SU-DHL-6 (cell line): ENCODE measurements around the gene ZNF785.

Source experiments
- EZH2phosphoT487 ChIP-seq: fragments of 200-600 bp; sonication (generic), shearing (Covaris generic); conservative IDR thresholded peaks from 2 replicates; pipeline ENCODE4 v1.6.1; 2018; ENCODE audit warnings: mild to moderate bottlenecking, antibody characterized with exemption, low read length, moderate library complexity, mixed read lengths
- TF ChIP-seq, protein P1 (sequence below): fragments of 200-600 bp; sonication (generic); IDR thresholded peaks from one replicate; pipeline ENCODE4 v1.5.1; 2017; ENCODE audit warnings: antibody characterized with exemption, mild to moderate bottlenecking, low read length, moderate library complexity; ENCODE audit not compliant: insufficient read depth, poor library complexity, severe bottlenecking

DNA sequence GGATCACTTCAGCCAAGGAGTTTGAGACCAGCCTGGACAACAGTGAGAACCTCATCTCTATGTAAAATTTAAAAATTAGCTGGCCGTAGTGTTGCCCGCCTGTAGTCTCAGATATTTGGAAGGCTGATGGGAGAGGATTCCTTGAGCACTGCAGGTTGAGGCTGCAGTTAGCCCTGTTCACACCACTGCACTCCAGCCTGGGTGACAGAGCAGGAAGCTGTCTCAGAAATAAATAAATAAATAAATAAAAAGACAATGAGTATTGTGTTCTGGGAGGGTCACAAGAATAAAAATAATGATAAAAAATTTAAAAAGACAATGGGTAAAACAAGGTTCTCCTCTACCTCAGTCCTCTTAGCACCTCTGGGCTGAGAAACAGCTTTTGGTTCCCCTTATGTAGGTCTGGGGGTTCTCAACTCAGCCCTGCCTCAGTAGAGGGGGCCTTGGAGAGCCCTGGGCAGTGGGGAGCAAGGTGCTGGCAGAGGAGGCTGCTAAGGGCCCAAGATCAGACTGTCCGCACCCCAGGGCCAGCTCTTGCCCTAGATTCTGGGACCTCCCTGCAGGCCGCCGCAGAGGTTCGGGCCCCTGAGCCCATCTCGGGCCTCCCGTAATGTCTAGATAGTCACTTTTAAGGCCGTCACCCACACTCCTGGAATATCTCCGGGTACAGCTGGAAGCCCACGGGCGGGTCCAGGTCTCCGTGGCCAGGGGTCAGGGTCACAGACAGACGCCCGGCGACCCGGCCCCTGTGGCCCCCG, 30.8 kb downstream of the ZNF785 start:
- TF ChIP-seq, protein P1, sequence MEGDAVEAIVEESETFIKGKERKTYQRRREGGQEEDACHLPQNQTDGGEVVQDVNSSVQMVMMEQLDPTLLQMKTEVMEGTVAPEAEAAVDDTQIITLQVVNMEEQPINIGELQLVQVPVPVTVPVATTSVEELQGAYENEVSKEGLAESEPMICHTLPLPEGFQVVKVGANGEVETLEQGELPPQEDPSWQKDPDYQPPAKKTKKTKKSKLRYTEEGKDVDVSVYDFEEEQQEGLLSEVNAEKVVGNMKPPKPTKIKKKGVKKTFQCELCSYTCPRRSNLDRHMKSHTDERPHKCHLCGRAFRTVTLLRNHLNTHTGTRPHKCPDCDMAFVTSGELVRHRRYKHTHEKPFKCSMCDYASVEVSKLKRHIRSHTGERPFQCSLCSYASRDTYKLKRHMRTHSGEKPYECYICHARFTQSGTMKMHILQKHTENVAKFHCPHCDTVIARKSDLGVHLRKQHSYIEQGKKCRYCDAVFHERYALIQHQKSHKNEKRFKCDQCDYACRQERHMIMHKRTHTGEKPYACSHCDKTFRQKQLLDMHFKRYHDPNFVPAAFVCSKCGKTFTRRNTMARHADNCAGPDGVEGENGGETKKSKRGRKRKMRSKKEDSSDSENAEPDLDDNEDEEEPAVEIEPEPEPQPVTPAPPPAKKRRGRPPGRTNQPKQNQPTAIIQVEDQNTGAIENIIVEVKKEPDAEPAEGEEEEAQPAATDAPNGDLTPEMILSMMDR: no peak
- TF ChIP-seq EZH2phosphoT487: no peak
